PC-9 (cell line): Measurements from ENCODE around the gene CLDN14. TPM values are rescaled to one million over a fixed set of nuclear protein-coding genes. Genes with fewer than 3 reads are reported as not detected.

Experiments used
- BruUV-seq: library from RNA; stranded (reverse); fragments of 400-500 nt; replicated peaks from 2 replicates; lab custom pipeline; 2021; lab: Mats Ljungman, UMichigan
- CTCF ChIA-PET: fragments of 300-600 bp; sonication (Branson Sonifier 250); formaldehyde crosslinking; loops from one replicate; lab custom pipeline; 2022; ENCODE audit warnings: antibody characterized with exemption; lab: Charles Lee
- POLR2A ChIA-PET: fragments of 300-600 bp; sonication (Branson Sonifier 250); formaldehyde crosslinking; loops from one replicate; lab custom pipeline; 2022; ENCODE audit warnings: antibody characterized with exemption; ENCODE audit not compliant: unreplicated experiment; lab: Charles Lee
- DNase-seq, 2 experiments: peaks; one replicate each; pipeline versions ENCODE4 v3.0.0 to v3.0.0-alpha.2; 2015 to 2022; ENCODE audit warnings: mixed read lengths in 1 of 2
- H2AFZ ChIP-seq: fragments of 200-600 bp; sonication (generic); 2 replicates; pipeline ENCODE4 v1.8.1; 2017; ENCODE audit warnings: antibody characterized with exemption
- H3F3A ChIP-seq: fragments of 200-600 bp; sonication (generic); 2 replicates; pipeline ENCODE4 v1.8.1; 2017; ENCODE audit warnings: antibody characterized with exemption, mild to moderate bottlenecking, low read depth; ENCODE audit not compliant: insufficient read depth
- H3K27ac ChIP-seq: fragments of 200-600 bp; sonication (generic); 2 replicates; pipeline ENCODE4 v1.6.1; 2016; ENCODE audit warnings: mixed run types
- H3K27me3 ChIP-seq: fragments of 200-600 bp; sonication (generic); 2 replicates; pipeline ENCODE4 v1.6.1; 2016; ENCODE audit warnings: low read depth, mixed run types; ENCODE audit not compliant: insufficient read depth
- H3K36me3 ChIP-seq: fragments of 200-600 bp; sonication (generic); 2 replicates; pipeline ENCODE4 v1.6.1; 2016; ENCODE audit warnings: low read depth, mixed run types
- H3K4me1 ChIP-seq: fragments of 200-600 bp; sonication (generic); replicated peaks from 2 replicates; pipeline ENCODE4 v1.6.1; 2016; ENCODE audit warnings: mixed run types; ENCODE audit not compliant: insufficient read depth
- H3K4me2 ChIP-seq: fragments of 200-600 bp; sonication (generic); 2 replicates; pipeline ENCODE4 v1.6.1; 2017; ENCODE audit warnings: mixed run types
- H3K4me3 ChIP-seq: fragments of 200-600 bp; sonication (generic); 2 replicates; pipeline ENCODE4 v1.6.1; 2016; ENCODE audit warnings: mixed run types
- H3K79me2 ChIP-seq: fragments of 200-600 bp; sonication (generic); 2 replicates; pipeline ENCODE4 v1.6.1; 2017; ENCODE audit warnings: low read depth, mixed run types
- H3K9me2 ChIP-seq: fragments of 200-600 bp; sonication (generic); 2 replicates; pipeline ENCODE4 v1.8.1; 2017; ENCODE audit warnings: mild to moderate bottlenecking; ENCODE audit not compliant: insufficient read depth
- H3K9me3 ChIP-seq: fragments of 200-600 bp; sonication (generic); 2 replicates; pipeline ENCODE4 v1.8.1; 2016; ENCODE audit warnings: low read depth; ENCODE audit not compliant: insufficient read depth
- H4K20me1 ChIP-seq: fragments of 200-600 bp; sonication (generic); 2 replicates; pipeline ENCODE4 v1.8.1; 2017; ENCODE audit not compliant: insufficient read depth
- CTCF ChIP-seq: fragments of 200-600 bp; sonication (generic); conservative IDR thresholded peaks from 2 replicates; pipeline ENCODE4 v1.6.1; 2017; ENCODE audit warnings: mixed run types, antibody characterized with exemption, mild to moderate bottlenecking, moderate library complexity
- EZH2 ChIP-seq: fragments of 200-600 bp; sonication (generic); IDR thresholded peaks from 2 replicates; pipeline ENCODE4 v1.8.0; 2017; ENCODE audit warnings: antibody characterized with exemption, low read depth
- intact Hi-C: fragments of 100-400 bp; cut with micrococcal nuclease; formaldehyde crosslinking; loops from one replicate; pipeline ENCODE4 v1.10.0; 2022; ENCODE audit not compliant: unreplicated experiment
- total RNA-seq: library from RNA; stranded (reverse); gene quantifications from 2 replicates; pipeline ENCODE4 v1.2.3, GENCODE V29; 2021

Gene CLDN14
- total RNA-seq, 1 experiment from 2014 or later, result not detected

DNA sequence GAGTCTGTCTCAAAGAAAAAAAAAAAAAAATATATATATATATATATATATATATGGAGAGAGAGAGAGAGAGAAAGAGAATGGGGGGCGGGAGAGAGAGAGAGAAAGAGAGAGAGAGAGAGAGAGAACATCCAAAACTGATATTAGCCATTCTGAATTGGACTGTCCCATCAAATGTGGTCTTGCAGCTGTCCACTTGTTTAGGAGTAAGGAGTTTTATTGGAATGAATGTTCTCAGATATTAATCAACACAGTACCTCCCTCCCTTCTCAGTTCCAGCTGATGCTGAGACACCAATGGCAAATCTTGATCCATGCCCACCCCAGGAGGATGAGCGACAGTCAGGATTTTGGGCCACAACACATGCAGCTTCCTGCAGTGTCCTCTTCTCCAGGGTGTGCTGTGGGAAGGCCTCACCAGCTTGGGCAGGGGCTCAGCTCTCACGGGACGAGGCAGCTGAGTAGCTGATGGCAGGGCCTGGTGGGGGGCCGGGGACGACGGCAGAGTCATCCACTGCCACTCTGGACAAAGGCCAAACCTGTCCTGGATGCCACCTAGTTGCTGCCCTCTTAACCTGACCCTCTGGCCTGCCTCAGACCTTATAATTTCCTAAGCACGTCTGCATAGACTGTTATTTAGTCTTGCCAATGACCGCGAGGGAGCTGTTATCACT lies 9.3 kb upstream of the CLDN14 start:
- TF ChIP-seq CTCF, result no peak
- no peak for TF ChIP-seq EZH2
- no peaks in the 10 kb centered on the region for H3K9me3 ChIP-seq
- no peaks in the 10 kb centered on the region for H3K9me2 ChIP-seq
- ChIA-PET CTCF (interaction anchor here (0.7 kb wide), 1 partner anchor 1159 kb away, joined by 9 read pairs; no protein-coding TSS in a partner anchor), POLR2A (no interaction called here)
- no peaks in the 10 kb centered on the region for H4K20me1 ChIP-seq
- H3K36me3 ChIP-seq, result no peaks in the 10 kb centered on the region
- H3K79me2 ChIP-seq, result no peaks in the 10 kb centered on the region
- no peak for DNase-seq
- BruUV-seq, result no TSS peak
- H3K27me3 ChIP-seq, result no peaks in the 10 kb centered on the region
- no peak overlapping the region for H3K4me2 ChIP-seq
- no peaks in the 10 kb centered on the region for H3F3A ChIP-seq
- H3K4me1 ChIP-seq, result no peaks in the 10 kb centered on the region
- no peak overlapping the region for H2AFZ ChIP-seq
- H3K27ac ChIP-seq, result no peak overlapping the region
- intact Hi-C loops, result no loop called here
- no peak overlapping the region for H3K4me3 ChIP-seq

DNA sequence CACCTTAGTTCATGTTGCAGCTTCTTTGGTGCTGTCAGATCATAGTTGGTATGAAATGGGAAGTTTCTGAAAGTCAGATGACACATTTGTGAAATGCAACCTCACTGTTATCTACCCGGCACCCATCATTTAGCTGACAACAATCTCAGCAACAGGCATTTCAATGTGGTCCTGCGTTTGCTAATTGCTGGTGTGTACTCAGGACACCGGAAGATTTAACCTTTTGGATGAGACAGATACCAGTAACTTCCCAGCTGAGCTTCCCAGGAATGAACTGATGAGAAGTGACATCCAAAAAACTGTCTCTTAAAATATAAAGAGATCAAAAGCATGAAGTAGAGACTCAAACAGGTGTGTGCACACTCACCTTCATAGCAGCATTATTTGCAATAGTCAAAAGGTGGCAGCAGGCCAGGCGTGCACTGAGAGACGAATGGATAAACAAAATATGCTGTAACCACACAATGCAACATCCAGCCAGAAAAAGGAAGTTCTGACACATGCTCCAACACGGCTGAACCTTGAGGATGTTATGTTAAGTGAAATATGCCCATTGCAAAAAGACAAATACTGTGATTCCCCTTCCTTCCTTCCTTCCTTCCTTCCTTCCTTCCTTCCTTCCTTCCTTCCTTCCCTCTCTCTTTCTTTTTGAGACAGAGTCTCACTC lies 7.9 kb upstream of the CLDN14 start:
- ChIA-PET CTCF (no interaction called here), POLR2A (no interaction called here)
- Histone ChIP-seq H3K27me3 (no peaks in the 10 kb centered on the region), H4K20me1 (no peaks in the 10 kb centered on the region), H3K9me3 (no peaks in the 10 kb centered on the region), H3K4me3 (no peak overlapping the region), H3F3A (no peaks in the 10 kb centered on the region), H3K9me2 (no peaks in the 10 kb centered on the region), H3K79me2 (no peaks in the 10 kb centered on the region), H3K36me3 (no peaks in the 10 kb centered on the region), H3K27ac (no peak overlapping the region), H3K4me2 (no peak overlapping the region), H3K4me1 (no peaks in the 10 kb centered on the region), H2AFZ (no peak overlapping the region)
- intact Hi-C loops, result no loop called here
- no peak for DNase-seq
- TF ChIP-seq CTCF (no peak), EZH2 (no peak)
- no TSS peak for BruUV-seq

DNA sequence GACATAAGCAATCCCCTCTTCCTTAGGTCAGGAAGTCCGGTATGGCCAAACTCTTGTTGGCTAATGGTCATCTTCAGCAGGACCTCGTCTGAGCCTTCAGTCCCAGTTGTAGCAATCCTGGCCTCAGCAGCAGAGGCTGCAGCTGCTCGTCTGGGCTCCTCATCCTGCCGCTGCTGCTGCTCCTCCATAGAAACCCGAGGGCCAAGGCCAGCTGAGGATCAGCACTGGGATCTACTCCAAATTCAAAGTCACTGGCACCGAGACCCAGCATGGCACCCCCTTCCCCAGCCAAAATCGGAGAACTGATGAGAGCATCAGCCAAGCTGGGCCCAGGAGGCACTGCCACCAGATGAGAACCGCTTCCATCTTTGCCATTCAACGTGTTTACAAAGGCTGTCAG lies 6.3 kb upstream of the CLDN14 start:
- Histone ChIP-seq H3K79me2 (no peaks in the 10 kb centered on the region), H3K9me3 (no peaks in the 10 kb centered on the region), H3K9me2 (no peaks in the 10 kb centered on the region), H3K4me1 (no peaks in the 10 kb centered on the region), H3K27ac (no peak overlapping the region), H2AFZ (no peak overlapping the region), H3K27me3 (no peaks in the 10 kb centered on the region), H3F3A (no peaks in the 10 kb centered on the region), H3K4me3 (no peak overlapping the region), H3K36me3 (no peaks in the 10 kb centered on the region), H4K20me1 (no peaks in the 10 kb centered on the region), H3K4me2 (no peak overlapping the region)
- intact Hi-C loops, result no loop called here
- no TSS peak for BruUV-seq
- TF ChIP-seq CTCF (no peak), EZH2 (no peak)
- no peak for DNase-seq
- ChIA-PET CTCF (no interaction called here), POLR2A (interaction anchor here (0.7 kb wide), 1 partner anchor 56 kb away, joined by 3 read pairs; no protein-coding TSS in a partner anchor)
